HK-2 (cell line): ENCODE data around the gene IL36RN.
A peak's percentile ranks its signal among the peaks of the same experiment; 100 is the strongest.
"Not testable (repeated sequence)": the region's sequence is repeated elsewhere in the genome, so short reads cannot be mapped to it uniquely, and the experiment has no call there.

ENCODE experiments used
- DNase-seq: peaks from one replicate; pipeline ENCODE4 v3.0.0-alpha.2; 2018; ENCODE audit not compliant: unreplicated experiment

Gene IL36RN

DNA sequence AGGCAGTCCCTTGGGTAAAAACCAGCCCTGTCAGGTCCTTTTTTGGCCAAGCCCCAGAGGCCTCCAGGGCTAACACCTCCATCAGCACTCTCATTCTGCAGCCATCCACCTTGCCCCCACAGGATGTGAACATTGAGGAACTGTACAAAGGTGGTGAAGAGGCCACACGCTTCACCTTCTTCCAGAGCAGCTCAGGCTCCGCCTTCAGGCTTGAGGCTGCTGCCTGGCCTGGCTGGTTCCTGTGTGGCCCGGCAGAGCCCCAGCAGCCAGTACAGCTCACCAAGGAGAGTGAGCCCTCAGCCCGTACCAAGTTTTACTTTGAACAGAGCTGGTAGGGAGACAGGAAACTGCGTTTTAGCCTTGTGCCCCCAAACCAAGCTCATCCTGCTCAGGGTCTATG is 16.0 kb downstream of the IL36RN start:
- no peak for DNase-seq

GRCh38 chr2:113075600-113075999 is 16.6 kb downstream of the IL36RN start:
- no peak for DNase-seq

DNA sequence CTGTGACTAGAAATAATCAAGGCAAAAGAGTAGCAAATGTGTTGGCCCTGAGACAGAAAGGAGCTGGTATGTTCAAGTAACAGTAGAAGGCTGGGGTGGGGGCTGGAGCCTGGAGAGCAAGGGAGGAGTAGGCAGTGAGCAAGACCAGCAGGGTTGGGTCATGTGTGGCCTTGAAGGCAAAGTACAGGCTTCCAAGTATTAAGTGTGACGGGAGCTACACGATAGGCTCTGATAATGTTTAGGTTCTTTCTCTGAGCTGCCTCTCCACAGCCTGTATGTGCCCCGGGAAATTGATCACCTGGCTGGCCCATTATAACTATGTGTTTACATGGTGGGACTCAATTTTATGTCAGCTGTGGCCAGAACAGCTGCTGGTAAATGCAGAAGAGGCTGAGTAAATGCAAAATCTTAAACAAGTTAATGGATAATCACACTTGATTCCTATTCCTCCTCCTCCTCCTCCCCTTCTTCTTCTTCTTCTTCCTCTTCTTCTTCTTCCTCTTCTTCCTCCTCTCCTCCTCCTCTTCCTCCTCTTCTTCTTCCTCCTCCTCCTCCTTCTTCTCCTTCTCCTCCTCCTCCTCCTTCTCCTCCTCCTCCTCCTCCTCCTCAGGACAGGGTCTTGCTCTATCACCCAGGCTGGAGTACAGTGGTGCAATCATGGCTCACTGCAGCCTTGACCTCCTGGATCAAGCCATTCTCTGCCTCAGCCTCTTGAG is 18.1 kb downstream of the IL36RN start:
- DNase-seq = no peak

GRCh38 chr2:113077921-113078320 is 18.9 kb downstream of the IL36RN start:
- peak; percentile 25 for DNase-seq

DNA sequence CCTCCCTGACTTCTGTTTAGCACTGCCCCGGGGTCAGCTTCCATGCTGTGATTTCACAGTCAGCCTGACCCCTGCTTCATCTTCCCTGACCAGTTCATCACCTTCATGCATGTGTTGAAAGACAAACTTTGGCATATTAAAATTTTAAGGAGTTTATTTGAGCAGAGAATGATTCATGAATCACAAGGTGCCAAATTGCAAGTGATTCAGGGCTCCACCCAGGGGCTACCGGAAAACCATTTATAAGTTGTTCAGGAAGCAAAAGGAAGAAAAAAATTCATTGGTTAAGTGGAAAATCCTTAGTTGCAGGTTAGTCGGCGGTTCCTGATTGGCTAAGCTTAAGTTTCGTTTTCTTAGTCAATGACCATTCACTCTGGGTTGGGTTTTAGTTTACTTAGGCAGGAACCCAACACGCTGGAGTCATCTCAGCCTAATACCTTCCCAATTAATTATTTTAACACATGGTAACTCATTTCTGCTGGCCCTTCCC is 19.4 kb downstream of the IL36RN start:
- DNase-seq = peak; percentile 39

- DNase-seq = no peak
Observed at GRCh38 chr2:113079131-113079530, 20.1 kb downstream of the IL36RN start.

DNA sequence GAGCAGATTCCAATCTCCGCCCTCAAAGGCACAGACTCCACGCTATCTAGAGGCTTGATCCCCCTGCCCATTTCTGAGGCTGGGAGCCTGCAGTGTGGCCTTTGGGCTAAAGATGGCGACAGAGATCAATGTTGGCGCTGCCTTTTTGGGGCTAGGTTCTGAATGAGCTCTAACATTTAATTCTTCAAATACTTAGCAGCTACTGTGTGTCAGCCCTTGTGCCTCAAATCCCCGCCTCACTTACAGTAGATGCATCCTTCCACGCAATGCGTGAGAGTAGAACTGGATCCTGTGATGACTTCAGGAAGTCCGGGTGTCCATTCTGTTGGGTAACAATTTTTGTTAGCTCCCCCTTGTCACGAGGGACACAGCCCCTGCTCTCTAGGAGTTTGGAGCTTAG is 21.1 kb downstream of the IL36RN start:
- DNase-seq = peak; percentile 13

DNA sequence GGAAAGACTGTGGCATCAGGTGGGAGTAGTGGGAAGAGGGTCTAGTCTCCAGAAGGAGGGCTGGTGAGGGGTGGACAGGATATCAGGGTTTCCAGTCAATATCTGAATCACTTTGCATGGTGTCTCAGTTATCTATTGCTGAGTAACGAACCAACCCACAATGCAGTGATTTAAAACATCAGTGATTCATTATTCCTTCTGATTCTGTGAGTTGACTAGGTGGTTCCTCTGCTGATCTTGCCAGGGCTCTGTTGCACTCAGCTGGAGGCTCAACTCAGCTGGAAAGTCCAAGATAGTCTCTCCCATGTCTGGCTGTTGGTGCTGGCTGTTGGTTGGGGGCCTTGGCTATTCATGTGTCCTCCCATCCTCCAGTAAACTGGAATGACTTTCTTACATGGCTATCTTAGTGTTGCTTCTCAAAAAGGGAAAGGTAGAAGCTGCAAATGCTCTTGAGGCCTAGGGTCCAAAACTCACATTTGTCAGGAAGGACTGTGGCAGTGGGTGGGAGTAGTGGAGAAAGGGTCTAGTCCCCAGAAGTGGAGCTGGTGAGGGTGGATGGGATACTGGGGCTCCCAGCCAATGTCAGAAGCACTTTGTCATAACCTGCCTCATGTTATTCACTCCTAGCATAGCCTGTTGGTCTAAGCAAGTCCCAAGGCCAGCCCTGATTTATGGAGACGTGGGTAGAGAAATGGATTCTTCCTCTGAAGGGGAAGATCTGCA is 22.7 kb downstream of the IL36RN start:
- no peak for DNase-seq

DNA sequence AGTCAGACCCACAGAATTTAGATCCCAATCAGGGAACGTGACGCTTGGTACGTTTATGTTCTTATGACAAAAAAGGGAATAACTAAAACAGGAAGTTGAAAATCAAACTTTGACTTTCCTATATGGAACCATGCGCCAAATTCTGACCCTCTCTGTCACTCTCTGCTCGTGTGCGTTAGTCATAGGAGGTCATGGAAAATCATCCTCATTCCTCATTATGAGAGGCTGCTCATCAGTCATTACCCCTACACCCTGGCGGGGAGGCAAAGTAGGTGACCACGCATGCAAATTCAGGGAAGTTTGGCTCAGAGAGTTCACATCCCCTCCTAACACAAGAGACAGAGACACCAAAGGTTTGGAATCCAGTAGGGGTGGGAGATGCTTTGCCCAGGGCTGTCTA is 24.3 kb downstream of the IL36RN start:
- DNase-seq = no peak

- DNase-seq = no peak
Observed at GRCh38 chr2:113084249-113085000, 25.4 kb downstream of the IL36RN start.

DNA sequence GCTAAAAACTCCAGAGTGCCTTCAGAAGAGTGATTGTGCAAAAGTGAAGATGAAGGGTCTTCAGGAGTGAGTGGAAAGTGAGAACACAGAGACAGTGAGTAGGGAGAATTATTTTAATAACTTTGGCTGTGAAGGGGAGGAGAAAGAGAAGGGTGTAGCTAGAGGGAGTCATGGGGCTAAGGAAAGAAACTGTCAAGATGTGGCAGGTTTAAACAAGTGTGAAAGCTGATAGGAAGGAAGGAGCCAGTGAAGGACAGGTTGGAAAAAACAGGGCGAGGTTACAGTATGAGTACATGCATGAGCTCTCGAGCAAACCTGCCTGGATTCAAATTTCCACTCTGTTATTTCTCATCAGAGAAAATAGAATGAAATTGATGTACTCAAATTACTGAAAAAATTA is 26.5 kb downstream of the IL36RN start:
- DNase-seq = no peak

- DNase-seq = no peak
Observed at GRCh38 chr2:113088213-113088992, 29.4 kb downstream of the IL36RN start.

DNA sequence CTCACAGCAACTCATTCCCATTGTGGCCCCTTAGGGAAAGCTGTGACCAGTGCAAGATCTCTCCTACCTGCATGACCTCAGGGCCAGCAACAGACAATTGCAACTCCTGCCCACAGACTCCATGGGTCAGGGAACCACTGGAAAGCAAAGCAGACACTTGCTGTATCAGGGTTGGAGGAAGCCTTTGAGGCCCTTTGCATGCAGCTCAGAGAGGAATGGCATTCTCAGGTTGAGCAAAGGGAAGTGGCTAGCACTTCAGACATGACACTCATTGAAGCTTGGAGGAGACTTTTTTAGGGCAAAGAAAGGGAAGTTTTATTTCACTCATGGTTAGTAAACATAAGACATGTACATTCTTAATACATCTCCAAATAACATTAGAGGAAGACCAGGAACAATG is 30.9 kb downstream of the IL36RN start:
- no peak for DNase-seq

DNA sequence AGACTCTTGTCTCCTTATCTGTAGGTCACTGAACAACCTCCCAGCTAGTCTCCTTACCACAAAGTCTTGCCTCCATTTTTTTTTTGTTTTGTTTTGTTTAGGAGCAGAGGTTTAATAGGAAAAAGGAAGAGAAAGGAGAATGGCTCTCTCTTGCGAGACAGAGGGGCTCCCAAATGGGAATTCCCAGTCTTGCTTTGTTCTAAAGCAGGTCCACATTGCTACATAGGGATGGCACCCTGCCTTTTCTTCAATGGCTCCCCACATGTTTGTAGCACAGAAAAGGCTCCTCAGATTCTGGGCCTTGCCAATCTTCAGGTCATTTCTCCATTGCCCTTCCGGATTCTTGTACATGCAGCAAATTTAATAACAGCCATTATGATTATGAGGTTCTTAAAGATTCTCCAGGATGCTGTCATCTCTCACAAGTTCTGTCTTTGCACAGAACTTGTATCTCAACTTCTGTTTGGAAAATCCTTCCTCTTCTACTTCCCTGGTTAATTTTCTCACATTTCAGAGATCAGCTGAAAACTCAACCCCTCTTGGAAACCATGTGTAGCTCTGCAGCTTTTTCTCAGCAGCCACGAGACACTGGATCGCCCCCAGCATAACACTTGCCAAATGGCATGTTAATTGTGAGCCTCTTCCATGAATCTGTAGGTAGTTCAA is 32.4 kb downstream of the IL36RN start:
- DNase-seq = no peak

DNA sequence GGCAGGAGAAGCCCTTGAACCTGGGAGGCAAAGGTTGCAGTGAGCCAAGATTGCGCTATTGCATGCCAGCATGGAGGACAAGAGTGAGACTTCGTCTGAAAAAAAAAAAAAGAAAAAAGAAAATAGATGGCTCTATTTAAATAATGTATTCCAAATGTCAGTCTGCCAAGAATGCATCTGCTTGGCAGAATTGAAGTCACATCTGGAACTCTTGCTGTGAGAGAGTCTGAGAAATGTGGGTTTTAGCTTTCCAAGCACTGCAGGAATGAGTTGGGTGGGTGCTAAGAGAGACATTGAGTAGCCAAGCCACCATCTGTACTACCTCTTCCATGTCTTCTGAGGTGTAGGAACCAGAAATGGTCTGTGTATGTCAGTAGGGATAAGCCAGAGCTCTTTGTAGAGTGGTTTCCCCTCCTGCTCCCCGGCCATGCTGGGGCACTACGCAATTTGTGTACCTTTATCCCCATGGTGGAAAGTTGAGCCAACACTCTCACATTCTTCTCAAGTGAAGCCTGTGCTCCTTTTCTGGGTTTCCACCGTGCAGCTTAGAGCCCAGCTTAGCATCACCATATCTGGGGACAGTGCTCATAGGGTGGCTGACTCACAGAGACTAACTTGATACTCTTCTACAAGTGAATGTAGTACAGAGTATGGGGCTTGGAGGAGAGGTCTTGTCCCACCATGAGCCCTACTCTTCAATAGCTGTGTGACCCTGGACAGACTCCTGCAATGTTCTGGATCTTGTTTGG is 34.0 kb downstream of the IL36RN start:
- DNase-seq = no peak

DNA sequence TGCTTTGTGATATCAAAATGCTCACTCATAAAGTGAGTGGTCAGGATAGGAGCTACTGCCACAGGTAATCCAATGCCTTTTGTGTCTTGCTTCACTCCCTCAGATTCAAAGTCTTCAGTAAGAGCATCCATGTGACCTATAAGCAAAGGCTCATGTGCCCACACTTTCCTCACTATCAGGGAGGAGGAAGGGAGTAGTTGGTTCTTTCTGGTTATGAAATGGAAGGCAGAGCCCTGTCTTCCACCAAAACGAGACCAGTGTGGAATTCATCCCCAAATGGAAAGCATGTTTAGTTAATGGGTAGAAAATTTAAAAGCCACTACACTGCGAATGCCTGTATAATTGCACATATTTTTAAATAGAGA is 34.6 kb downstream of the IL36RN start:
- no peak for DNase-seq

- DNase-seq = not testable (repeated sequence)
Observed at GRCh38 chr2:113096306-113096705, 37.3 kb downstream of the IL36RN start.

DNA sequence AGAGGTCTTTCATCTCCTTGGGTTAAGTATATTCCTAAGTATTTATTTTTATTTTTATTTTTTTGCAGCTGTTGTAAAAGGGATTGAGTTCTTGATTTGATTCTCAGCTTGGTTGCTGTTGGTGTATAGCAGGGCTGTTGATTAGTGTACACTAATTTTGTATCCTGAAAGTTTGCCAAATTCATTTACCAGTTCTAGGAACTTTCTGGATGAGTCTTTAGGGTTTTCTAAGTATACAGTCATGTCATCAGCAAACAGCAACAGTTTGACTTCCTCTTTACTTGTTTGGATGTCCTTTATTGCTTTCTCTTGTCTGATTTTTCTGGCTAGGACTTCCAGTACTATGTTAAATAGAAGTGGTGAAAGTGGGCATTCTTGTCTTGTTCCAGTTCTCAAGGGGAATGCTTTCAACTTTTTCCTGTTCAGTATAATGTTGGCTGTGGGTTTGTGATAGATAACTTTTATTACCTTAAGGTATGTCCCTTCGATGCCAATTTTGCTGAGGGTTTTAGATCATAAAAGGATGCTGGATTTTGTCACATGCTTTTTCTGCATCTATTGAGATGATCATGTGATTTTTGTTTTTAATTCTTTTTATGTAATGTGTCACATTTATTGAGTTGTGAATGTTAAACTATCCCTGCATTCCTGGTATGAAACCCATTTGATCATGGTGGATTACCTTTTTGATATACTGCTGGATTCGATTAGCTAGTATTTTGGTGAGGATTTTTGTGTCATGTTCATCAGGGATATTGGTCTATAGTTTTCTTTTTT is 38.0 kb downstream of the IL36RN start:
- not testable (repeated sequence) for DNase-seq

DNA sequence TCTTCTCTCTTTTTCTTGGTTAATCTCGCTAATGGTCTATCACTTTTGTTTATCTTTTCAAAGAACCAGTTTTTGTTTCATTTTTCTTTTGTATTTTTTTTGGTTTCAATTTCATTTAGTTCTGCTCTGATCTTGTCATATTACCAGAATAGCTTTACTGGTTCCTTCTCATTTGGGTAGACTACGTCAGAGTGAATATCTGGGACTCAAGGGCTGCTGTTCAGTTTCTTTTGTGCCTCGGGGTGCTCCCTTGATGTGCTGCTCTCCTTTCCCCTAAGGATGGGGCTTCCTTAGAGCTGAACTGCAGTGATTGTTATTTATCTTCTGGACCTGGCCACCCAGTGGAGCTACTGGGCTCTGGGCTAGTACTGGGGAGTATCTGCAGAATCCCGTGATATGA is 39.0 kb downstream of the IL36RN start:
- DNase-seq = no peak

DNA sequence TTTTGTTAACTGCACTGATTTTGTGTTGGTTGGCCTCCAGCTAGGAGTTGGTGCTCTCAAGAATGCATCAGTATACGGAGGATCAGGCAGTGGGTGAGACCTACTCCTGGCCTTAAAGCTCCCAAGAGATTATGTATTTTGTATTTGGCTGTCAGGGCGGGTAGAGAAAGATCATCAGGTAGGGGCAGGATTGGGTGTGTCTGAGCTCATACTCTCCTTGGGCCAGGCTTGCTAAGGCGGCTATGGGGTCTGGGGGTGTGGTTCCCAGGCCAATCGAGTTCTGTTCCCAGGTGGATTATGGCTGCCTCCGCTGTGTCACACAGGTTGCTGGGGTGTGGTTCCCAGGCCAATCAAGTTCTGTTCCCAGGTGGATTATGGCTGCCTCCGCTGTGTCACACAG is 39.5 kb downstream of the IL36RN start:
- DNase-seq = no peak
